Suppressor macrophage treated with lipopolysaccharide for 4 hours (primary cell): Measurements from ENCODE around the gene CIB4.

Experiments used
- DNase-seq: peaks from one replicate; pipeline ENCODE4 v3.0.0-alpha.2; 2020

The CIB4 gene

DNA sequence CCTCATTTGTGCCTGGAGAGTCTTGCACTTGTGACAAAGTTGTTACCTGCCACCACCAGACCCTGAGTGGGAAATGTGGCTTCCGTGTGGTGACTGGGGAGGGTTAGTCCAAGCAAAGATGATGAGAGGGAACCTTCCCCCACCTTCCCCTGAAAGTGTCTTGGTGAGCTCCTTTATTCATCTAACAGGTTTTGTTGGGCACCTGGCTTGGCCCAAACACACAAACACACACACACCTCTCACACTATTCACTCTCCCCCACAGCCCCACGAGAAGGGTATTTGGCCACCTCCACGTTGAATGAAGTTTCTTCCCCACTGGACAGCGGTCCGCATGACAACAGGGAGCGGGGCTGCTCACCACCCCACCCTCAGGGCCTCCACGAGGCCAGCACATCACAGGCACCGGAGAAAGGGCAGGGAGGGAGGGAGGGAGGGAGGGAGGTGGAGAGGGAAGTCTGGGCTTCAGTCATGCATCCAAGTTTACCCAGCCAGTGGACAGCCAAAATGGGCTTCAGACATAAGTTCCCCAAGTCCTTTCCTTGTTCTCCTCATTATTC, 1.4 kb downstream of the CIB4 start:
- DNase-seq = no peak

DNA sequence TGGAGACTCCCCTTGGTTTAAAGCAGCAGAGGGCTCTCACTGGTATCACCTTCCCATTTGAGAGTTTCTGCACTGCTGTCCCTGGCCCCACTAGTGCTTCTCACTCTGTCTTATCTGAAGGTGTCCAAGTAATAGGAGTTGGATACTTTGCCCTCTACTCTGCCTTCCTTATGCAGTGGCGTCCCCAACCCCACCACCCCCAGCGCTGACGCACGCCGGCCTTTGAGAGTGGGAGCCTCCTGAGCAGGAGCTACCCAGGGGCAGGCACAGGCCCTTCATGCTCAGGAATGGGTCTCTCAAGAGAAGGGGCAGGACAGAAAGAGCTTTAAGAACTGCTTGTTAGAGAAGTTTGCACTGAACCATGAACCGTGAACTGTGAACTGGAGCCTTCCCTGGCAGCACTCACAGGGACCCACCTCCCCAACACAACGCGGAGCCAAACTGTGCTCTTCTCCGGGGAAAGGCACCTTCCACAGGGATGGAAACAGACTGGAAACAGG, 3.3 kb downstream of the CIB4 start:
- DNase-seq = no peak

DNA sequence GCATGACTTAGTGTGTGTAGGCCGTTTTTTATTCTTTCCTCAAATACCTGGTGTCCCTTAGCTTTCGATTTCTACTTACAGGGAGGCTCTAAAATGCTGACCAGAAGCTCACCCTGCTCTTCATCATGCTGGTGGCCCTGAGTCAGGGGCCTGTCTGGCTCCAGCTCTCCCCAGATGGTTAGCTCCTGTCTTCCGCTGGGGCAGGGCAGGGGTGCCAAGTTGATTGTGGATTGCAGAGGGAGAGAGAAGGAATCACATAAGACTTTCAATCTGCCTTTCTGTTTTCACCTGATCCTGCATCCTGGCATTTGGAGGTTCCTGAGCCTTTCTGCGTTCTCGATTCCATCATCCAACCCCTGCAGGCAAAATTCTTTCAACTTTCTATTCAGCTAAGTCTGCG, 4.2 kb downstream of the CIB4 start:
- DNase-seq = no peak

GRCh38 chr2:26635401-26635800, 5.8 kb downstream of the CIB4 start:
- no peak for DNase-seq

GRCh38 chr2:26634636-26635230, 6.4 kb downstream of the CIB4 start:
- DNase-seq = no peak

- DNase-seq = peak; percentile 54
These were observed 7.1 kb downstream of the CIB4 start for GRCh38 chr2:26633993-26634595.

DNA sequence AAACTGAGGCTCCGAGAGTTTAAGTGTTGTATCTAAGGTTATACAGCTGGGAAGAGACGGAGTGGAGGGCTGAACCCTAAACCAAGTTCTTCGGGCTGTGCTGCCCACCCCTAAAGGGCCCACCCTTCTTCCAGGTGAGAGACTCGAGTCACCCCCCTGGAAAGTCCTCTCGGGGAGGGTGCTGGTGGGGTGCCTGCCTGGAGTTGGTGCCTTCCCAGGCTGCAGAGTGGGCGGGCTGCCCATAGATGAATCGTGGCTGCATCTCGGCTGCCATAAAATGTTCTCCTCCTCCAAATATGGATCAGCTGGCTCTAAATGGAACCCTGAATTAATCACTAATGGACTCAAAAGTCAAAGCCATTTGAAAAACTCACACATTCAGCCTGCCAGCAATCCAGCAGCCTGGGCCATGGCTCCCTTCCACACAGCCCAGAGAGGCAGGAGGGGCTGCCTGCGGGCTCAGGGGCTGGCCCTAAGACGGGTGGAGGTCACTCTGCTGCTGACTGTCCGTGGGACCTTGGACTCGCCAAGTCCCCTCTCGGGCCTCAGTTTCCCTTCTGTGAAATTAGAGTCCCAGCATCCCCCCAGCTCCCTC, 7.7 kb downstream of the CIB4 start:
- no peak for DNase-seq

DNA sequence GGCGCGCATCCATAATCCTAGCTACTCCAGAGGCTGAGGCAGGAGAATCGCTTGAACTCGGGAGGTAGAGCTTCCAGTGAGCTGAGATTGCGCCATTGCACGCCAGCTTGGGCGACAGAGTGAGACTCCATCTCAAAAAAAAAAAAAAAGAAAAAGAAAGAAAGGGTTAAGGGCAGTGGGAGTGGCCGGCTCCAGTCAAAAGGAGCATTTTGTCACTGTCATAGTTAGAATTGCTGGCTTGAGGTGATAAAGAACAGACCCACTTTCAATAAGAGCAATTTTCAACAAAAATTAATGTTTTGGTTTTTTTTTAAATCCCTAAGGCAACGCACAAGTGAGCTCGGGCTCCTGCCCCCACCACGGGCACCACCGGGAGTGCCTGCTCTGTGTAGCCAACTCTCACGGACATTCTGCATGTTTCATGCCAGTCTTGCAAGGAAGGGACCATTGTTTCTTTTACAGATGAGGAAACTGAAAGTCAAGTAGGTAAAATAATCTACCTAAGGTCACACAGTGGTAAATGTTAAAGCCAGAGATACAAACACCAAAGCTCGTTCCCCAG, 8.5 kb downstream of the CIB4 start:
- DNase-seq = no peak

GRCh38 chr2:26631401-26632170, 9.6 kb downstream of the CIB4 start:
- DNase-seq = no peak

GRCh38 chr2:26630669-26631360, 10.4 kb downstream of the CIB4 start:
- no peak for DNase-seq

- DNase-seq = no peak
These were observed 10.9 kb downstream of the CIB4 start for GRCh38 chr2:26630235-26630634.

- no peak for DNase-seq
These were observed 11.4 kb downstream of the CIB4 start for GRCh38 chr2:26629751-26630150.

GRCh38 chr2:26629346-26629630, 11.9 kb downstream of the CIB4 start:
- DNase-seq = no peak

- DNase-seq = no peak
These were observed 12.4 kb downstream of the CIB4 start for GRCh38 chr2:26628561-26629345.

DNA sequence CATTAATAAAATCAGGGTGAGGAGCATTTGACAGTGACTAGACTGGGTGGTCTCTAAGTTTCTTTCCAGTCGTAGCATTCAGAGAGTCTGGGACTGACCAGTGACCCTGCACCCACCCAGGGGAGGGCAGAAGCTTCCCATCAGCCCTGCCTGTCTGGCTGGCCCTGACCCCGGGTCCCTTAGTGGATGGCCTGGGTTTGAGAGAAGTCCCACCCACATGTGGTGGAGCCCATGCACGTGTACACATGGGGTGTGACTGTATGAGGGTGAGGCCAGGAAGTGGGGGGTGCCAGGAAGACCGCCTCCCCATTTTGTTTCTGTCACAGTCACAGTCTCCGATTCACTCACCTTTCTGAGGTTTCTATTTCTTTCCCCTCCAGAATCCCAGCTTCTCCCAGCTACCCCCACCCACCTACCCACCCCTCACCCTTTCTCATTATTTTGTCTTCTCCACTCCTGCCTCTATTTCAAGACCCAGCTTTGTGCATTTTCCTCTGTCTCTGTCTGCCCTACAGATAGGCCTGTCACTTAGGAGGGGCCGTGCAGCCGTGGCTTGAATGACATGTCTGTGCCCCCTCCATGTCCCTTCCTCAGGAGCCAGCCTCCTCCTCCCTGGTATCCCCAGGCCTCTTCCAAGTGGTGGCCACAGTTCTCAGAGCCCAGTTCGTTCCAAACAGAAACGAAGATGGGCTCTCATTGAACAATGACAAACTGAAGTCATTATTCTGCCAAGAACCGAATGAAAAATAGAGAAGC, 13.6 kb downstream of the CIB4 start:
- DNase-seq = no peak

- DNase-seq = no peak
These were observed 14.6 kb downstream of the CIB4 start for GRCh38 chr2:26626606-26627005.

DNA sequence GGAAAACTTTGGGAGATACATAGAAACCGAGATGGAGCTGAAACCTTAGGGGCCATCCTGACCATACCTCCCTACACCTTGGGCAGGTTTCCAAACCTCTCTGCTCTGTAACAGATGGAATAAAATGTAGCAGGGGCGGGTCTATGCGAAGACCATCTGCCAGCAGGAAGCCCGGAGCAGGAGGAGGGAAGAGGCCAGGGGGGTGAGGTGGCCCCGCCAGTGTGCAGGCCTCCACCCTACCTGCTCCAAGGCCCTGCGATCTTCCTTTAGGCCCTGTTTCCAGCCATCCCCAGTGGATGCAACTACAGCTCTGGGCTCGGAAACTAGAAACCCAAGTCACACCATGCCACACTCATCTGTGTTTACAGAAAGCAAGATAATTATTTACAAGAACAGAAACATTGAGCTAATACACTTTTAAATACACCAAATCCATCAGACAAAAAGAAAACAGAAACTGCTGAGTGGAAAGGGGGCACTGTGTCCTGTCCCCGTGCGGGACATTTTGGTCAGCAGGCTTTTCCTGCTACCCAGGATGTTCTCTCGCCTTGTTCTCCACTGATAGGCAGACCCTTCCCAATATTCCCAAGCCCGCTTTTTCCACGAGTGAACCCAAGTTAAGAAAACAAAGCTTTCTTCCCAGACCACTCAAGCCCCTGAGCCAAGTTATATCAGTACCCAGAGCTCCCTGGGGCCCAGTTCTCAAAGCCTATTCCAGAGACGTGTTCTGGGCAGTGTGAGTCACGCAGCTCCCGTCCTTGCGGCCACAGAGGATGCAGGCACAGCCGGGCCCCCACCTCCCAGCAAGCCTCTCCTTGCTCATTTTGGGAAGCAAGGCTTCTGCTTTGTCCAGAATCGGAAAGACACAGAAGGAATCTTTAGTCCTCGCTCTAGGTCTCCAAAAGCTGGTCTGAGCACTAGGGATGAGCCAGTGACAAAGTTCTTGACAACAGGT, 17.3 kb downstream of the CIB4 start:
- DNase-seq = no peak

DNA sequence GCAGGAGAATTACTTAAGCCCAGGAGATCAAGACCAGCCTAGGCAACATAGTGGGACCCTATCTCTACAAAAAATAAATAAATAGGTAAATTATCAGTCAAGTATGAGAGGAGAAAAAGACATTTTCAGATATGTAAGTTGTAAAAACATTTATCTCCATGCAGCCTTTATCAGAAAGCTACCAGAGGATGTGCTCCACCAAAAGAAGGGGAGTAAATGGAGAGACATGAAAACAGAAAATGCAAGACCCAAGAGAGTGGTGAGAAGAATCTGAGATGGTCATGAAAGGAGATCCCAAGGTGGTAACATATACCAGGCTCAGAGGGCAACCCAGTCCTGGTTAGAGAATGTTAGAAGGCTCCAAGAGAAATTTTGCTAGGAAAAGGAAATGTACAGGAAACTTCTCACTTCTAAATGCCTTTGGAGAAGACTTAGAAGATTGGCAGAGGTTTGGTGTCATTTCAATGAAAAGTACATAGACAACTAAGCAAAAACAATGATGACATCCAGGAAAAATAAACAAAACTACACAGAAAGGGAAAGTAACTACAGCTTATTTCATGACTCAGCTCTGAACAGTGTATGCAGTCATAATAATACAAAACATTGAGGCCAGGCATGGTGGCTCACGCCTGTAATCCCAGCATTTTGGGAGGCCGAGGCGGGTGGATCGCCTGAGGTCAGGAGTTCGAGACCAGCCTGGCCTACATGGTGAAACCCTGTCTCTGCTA, 19.5 kb downstream of the CIB4 start:
- DNase-seq = peak; percentile 22

DNA sequence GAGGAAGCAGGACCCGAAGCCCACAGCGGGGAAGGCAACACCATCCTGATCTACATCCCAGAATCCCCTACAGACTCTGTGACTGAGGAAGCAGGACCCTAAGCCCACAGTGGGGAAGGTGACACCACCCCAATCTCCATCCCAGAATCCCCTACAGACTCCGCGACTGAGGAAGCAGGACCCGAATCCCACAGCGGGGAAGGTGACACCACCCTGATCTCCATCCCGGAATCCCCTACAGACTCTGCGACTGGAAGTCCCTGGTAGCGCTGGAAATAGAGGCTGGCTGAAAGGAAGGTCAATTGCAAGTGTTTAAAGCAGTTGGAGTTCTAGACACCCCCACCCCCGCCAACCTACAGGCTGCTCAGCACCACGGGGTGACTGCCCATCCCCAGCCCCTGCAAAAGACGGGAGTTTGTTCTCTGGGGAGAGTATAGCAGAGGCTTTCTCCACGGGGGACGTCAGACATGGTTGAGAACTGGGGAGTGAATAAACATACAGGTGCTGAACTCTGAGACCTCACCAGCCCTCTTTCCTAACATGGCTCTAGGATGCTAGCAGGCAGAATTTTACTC, 21.0 kb downstream of the CIB4 start:
- no peak for DNase-seq
